Activated CD4-positive, alpha-beta T cell treated with anti-CD3 and anti-CD28 coated beads for 48 hours (primary cell): ENCODE results near the gene HNRNPLL.

ENCODE experiments used
- DNase-seq: peaks from one replicate; pipeline ENCODE4 v3.0.0-alpha.2; 2020

Gene HNRNPLL

DNA sequence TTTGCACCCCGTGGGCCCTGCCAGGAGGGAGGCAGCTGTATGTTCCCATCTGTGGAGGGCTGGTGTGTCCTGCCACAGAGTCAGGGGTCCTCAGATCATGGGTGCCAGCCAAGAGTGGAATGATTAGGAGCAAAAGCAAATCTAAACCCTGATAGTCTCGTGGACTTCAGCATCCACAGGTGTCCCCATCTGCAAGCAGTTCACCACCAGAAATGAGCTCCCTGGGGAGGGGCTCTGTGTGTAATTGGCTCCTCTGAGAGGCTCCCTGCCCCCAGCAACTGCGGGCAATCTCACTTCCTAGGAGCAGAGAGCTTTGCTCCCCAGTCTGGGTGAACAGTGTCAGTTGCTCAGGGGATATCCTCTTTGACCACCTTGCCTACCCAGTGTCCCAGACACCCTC, 78.1 kb downstream of the HNRNPLL start:
- DNase-seq = no peak

DNA sequence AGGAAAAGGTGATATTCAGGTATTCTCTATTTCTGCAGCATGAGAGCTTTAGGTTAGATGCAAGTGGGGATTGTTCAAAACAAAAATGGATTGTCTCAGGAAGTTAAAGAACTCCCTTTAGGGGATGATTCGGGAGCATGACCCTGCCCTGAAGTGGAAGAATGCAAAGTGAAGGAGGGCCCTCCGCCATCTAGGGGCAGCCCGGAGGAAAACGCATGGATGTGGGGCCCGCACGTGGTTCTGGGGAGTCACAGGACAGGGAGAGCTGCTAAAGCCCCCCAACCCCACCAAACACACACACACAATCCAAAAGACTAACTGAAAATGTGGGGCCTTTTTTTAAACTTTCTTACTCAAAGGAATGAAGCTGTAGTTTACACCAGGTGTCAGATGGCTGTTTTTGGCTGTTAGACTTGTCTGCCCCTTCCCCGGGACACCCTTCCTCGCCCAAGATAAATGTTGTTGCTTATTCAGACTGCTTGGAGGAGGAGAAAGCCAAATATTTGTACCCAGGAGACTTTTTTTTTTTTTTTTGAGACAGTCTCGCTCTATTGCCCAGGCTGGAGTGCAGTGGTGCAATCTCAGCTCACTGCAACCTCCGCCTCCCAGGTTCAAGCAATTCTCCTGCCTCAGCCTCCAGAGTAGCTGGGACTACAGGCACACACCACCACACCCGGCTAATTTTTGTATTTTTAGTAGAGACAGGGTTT, 78.8 kb downstream of the HNRNPLL start:
- DNase-seq = no peak

DNA sequence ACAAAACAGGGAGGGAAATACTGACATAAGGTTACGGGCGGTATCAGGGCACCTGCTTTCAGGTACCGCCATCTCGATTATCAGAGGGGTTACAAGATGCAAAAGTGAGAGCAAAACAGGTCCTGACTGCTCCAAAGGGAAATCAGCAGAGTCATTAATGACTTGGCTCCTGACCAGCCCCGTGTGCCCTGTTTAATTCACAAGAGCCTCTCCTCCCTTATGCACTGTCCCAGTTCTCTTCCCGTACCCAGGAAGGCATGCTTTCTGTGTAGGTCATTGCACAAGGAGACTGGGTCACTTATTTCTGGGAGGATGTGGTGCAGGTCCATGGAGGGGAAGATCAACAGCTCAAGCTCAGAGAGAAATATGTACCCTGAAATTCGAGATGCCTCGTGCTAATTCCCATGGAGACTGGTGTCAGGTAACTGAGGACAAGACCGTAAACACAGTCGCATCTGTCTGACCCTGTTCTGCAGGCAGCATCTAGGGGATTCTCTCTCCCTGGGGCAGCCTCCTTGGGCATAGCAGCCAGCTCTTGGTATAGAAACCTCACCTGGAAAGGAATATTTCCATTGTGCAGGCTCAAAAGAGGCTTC, 79.9 kb downstream of the HNRNPLL start:
- DNase-seq = no peak

DNA sequence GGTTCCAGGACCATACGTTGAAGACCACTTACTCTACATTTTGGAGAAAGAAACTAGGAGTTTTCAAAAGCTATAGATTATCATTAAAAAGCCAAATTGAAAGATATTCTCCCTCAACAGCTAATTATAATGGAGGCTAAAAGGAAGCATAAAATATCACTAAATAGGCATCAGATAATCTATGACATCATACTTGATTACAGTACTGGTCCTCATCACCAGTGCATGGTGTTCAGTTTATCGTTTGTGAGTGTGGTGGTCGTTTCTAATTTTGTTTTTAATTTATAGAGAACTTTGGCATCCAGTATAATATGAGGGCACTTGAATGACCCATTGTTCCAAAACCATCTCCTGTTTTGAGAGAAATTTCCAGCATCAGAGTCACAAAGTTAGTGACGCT, 80.9 kb downstream of the HNRNPLL start:
- DNase-seq = no peak

DNA sequence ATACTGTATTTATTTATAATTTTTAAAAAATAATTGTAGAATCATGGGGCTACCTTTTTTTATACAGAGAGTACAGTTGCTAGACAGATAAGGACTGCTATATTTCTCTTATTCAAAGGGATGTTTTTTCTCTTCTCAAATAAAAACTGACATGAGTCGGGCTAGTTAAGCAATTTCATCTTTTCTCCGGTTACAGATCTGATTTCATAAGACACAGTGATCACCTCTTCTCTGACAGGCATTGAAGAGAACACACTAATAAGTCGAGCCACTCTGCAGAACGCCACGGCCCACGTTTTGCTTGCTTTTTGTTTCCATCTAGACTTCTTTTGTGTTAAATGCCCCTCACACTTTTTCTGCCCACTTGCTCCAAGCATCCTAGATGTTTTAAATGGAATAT, 85.4 kb downstream of the HNRNPLL start:
- no peak for DNase-seq

DNA sequence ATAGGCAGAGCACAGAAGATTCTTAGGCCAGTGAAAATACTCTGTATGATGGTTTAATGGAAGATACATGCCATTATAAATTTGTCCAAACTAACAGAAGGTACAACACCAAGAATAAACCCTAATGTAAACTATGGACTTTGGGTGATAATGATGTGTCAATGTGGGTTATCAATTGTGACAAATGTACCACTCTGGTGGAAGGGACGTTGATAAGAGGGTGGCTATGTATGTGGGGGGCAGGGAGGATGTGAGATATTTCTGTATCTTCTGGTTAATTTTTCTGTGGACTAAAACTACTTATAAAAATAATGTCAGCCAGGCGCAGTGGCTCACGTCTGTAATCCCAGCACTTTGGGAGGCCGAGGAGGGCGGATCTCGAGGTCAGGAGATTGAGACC, 86.2 kb downstream of the HNRNPLL start:
- no peak for DNase-seq

DNA sequence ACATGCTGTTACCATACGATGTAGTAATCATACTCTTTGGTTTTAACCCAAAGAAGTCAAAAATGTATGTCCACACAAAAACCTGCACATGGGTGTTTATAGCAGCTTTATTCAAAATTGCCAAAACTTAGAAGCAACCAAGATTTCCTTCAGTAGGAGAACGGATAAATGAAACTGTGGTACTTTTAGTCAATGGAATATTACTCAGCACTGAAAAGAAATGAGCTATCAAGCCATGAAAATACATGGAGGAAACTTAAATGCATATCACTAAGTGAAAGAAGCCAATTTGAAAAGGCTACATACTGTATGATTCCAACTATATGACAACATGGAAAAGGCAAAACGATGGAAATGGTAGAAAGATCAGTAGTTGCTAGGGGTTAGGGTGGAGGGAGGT, 86.6 kb downstream of the HNRNPLL start:
- DNase-seq = no peak

DNA sequence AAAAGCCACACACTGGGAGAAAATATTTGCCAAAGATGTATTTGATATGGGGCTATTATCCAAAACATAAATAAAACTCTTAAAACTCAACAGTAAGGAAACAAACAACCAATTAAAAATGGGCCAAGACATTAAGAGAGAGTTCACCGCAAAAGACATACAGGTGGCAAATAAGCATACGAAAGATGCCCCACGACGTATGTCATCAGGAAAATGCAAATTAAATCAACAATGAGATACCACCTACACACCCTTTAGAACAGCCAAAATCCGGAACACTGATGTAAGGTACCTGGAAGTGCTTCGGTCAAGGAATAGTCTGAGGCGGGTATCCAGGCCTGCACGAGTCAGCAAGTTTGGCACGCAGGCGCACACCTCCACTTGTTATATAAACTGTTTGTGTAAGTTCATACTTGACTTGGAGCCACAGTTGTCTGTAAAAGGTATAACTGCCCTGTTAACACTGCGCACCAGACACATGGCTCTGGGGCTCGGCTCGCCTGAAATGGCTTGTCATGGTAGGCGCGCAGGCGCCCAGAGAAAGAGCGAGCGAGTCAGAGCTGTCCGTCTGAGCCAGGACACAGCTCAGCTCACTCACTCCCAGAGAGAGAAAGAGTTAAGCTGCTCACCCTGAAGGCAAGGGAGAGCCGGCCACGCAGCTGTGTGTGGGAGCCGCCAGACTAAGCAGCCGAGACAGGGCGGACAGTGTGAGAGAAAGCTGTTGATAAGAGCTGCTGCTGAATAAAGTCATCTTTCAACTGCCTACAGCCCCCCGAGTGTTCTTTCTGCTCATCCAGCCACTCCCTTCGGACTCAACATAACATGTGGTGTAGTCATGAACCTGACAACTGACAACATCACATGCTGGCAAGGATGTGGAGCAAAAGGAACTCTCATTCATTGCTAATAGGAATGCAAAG, 87.3 kb downstream of the HNRNPLL start:
- DNase-seq = no peak

DNA sequence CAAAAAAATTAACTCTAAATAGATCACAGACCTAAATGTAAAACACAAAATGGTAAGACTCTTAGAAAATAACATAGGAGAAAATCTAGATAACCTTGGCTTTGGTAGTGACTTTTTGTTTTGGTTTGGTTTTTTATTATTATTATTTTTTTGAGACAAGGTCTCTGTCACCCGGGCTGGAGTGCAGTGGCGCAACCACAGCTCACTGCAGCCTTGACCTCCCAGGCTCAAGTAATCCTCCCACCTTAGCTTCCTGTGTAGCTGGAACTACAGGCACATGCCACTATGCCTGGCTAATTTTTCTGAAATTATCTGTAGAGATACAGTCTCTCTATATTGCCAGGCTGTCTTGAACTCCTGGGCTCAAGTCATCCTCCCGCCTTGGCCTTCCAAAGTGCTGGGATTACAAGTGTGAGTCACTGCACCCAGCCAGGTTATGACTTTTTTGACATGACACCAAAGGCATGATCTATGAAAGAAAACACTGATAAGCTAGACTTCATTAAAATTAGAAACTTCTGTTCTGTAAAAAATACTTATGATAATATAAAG, 88.0 kb downstream of the HNRNPLL start:
- DNase-seq = no peak

DNA sequence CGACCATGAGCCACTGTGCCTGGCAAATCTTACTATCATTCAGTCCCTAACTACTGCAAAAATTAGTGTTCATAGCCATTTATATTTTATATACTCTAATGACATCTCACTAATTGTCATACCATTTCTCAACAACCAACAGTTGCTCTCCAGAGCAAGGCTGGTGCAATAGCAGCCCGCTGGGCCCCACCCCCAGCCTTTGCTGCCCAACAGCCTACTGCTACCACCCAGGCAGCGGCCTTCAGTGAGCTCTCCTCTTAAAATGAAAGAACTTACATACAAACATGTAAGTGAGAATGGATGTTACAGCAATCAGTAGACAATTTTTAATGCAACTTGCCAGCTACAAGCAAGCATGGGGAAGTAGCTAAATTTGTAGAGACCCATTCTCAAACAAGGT, 90.5 kb downstream of the HNRNPLL start:
- DNase-seq = no peak
